Myocyte (in vitro differentiated cells): ENCODE results near the gene LAX1. TPM values are rescaled to one million over a fixed set of nuclear protein-coding genes. Genes with fewer than 3 reads are reported as not detected.

ENCODE experiments used
- DNase-seq: peaks from one replicate; pipeline ENCODE4 v3.0.0-alpha.2; 2012; ENCODE audit warnings: low read depth
- total RNA-seq: library from RNA; depleted of rRNA; stranded (reverse); fragments of >200 nt; gene quantifications from 2 replicates; pipeline ENCODE4 v1.2.3, GENCODE V29; 2014

Gene LAX1
- total RNA-seq, 1 donor from 2014 or later, result not detected

GRCh38 chr1:203807196-203807595, 42.2 kb downstream of the LAX1 start:
- peak; percentile 87 for DNase-seq

- DNase-seq, result peak; percentile 22
Observed at GRCh38 chr1:203813581-203814341, 48.8 kb downstream of the LAX1 start.

GRCh38 chr1:203818399-203818798, 53.4 kb downstream of the LAX1 start:
- no peak for DNase-seq

- no peak for DNase-seq
Observed at GRCh38 chr1:203823306-203823705, 58.3 kb downstream of the LAX1 start.

Other genes with a start within 250 kb of the LAX1 start
- gene ATP2B4, start 138.4 kb upstream of the LAX1 start, total RNA-seq, result 13.9 and 17.5 TPM in 2 replicates
- gene ZBED6, start 30.4 kb downstream of the LAX1 start, total RNA-seq, result 19.6 and 20.6 TPM in 2 replicates
- gene ZC3H11A, start 30.4 kb downstream of the LAX1 start, total RNA-seq, result 100 and 103 TPM in 2 replicates
- 38.8 and 50.6 TPM in 2 replicates for gene SNRPE, start 96.4 kb downstream of the LAX1 start, total RNA-seq